ENCODE measurements around the gene CHST8.

CHST8 gene

DNA sequence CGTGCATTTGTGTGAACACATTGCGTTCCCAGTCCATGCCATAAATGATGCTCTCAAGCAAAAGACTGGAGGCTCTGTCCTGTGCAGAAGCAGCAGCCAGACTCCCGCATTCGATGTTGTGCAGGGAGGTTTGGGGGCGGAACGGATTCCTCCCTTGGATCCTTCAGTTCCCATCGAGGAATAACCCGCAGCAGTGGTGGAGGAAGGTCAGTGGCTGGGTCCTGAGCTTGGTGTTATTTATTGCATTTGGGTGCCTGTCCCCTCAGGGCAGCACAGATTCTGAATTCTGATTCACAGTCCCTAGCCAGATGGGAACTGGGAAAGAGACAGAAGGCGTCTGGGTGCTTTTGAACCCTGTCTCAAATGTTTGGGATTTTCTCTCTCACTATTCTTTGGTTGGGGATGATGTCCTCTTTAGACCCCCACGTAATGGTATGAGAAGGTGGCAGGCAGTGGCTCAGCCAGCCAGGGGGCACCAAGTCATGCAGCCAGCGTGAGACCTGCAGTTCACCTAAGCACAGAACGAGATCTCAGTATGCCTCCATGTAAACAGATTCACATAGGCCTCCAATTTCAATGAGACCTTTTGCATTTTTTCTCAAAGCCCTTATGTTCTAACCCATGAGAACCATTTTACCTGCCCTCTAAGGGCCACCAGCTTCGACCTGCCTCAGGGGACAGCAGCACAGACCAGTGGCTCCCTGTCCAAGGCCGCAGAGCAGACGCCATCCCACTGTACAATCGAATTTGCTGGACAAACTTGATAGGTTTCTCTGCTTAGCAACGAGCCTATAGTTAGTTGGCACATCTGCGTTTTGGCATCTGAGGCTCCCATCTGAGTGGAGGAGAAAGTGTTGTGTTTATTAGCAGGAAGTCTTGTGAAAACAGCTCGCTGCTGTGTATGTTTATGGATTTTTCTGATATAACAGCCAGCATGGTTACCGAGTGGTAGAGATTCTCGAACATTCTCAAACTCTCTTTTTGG lies 192.7 kb downstream of the CHST8 start:
- no peak for DNase-seq

DNA sequence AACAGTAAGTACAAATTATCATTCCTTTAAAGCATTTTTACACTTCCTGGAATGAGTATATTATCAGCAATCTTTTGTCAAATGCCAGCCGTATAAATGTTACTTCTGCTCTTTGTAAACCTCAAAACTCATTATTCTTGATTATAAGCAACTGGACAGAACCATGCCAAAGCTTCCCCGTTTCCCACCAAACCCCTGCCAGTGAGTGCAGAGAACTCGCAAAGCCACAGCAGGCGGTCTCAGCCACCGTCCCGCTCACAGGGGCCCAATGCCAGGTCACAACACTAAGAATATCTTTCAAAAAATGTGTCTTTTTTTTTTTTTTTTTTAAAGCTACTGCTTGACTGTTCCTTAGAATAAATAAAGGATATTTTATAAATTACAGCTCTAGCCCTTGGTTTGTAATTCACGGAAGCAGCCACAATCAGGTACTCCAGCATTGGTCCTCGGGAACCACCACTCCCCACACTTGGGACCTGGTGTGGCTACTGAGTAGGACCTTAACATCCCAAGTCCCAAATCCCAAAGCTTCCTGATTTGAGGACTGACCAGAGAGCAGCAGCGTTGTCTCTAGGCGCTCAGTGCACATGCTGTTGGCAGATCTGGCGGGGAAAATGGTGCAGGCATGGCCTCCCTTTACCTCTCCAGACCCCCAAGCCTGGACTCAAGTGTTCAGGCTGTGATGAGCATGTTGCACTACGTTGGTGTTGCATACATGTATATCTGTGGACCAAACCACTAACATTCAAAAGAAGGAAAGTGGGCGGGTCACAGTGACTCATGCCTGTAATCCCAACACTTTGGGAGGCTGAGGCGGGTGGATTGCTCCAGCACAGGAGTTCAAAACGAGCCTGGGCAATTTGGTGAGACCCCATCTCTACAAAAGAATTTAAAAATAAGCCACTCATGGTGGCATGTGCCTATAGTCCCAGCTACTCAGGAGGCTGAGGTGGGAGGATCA lies 193.9 kb downstream of the CHST8 start:
- DNase-seq: peak; percentile 13 to 67 (median 55)

DNA sequence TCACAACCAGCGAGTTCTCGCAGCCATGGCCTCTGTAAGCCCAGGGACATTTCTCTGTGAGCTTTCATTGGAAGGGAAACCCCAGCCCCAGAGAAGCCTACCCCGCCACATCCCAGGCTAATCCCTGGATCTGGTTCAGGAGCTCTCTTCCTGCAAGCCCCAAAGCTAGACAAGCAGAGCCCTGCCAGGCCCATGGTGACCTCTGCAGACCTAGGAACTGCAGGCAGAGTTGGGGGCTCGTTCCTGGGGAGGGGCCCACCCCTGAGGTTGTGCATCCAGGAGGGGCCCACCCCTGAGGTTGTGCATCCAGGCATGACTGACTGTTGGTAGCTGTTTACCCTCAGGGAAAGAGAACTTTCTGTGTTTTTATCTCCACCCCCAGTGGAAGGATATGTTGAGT lies 196.7 kb downstream of the CHST8 start:
- no peak for DNase-seq

DNA sequence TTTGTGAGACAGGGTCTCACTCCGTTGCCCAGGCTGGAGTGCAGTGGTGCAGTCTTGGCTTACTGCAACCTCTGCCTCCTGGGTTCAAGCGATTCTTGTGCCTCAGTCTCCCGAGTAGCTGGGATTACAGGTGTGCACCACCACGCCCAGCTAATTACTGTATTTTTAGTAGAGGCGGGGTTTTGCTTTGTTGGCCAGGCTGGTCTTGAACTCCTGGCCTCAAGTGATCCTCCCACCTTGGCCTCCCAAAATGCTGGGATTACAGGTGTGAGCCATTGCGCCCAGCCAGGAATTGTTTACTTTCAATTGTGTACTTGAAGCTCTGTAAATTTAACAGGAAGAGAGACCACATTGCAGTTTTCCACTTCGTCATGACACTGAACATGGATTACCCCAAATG lies 197.3 kb downstream of the CHST8 start:
- peak in 1 of 4 experiments; percentile 16 for DNase-seq

DNA sequence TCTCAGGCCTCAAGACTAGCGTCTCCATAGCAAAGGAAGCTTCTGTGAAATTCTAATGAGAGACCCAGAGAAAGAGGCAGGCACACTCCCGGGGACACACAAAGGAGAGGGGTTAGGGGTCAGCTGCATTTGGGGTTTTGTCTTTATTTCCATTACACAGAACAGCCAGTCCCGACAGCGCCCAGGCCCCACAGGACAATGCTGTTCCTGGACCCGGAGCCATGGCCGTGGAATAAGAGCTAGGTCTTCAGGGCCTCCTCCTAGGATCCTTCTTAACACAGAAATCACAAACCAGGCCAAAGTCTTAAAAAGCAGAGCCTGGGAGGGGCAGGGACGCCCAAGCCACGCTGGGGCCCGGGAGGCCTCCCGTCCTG lies 197.7 kb downstream of the CHST8 start:
- no peak for DNase-seq

DNA sequence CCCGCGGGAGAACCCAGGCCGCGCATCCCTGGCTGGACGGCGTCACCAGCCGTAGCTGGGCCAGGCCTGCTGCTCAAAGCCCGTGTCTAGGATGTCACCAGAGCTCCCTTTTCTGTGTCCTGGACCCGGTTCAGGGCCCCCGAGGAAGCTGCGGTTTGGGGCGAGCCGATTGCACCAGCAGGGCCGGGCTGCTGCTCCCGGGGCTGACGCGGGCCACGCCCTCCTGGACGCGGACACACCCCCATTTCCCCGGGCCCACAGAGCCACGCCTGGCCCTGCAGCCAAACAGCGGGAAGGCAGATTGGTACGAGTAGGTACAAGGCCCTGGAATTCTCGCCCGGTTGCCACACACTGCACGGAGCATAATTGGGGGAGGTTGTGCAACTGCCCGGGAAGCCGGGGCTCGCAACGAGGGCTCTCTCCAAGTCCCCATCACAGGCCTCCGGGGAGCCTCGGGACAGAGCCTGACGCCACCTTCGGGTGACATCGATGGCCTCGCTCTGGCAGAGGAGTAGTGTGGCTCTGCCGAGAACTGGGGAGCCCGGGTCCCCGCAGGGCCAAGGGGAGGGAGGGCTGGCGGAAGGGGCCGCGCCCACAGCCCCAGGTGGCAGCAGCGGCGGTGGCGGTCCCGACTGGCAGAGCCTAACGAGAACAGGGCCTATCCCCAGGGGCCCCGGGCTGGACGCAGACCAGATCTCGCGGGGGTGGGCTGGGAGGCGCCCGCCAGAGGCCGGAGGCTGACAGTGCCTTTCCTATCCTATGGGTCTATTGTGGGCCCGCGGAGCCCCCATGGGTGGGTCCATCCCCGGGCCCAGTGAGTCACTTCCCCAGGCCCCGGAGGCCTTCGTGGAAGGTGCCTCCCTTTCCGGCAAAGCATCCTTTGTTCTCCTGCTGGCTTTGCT lies 198.4 kb downstream of the CHST8 start:
- DNase-seq: peak; percentile 84 to 93 (median 90)

DNA sequence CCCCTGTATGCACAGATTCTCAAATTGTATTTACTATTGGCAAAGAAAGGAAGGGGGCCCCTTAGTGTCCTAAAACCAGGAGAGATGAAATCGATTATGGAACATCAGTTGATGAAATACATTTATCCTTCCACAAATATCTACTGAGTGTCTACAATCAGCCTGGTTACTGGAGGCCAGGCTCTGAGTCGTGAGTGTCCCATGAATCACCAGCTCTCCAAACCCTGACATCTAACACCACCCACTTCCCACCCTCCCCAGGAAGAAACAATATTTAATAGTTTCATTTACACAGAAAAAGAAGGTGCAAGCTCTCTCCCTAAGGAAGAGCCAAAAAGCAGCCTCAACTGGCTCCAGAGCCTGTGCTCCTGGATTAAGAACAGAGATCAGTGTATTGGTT lies 200.1 kb downstream of the CHST8 start:
- peak in 1 of 4 experiments; percentile 23 for DNase-seq
